ENCODE results near the gene IL1RAPL1.

- TF ChIP-seq, protein P1, sequence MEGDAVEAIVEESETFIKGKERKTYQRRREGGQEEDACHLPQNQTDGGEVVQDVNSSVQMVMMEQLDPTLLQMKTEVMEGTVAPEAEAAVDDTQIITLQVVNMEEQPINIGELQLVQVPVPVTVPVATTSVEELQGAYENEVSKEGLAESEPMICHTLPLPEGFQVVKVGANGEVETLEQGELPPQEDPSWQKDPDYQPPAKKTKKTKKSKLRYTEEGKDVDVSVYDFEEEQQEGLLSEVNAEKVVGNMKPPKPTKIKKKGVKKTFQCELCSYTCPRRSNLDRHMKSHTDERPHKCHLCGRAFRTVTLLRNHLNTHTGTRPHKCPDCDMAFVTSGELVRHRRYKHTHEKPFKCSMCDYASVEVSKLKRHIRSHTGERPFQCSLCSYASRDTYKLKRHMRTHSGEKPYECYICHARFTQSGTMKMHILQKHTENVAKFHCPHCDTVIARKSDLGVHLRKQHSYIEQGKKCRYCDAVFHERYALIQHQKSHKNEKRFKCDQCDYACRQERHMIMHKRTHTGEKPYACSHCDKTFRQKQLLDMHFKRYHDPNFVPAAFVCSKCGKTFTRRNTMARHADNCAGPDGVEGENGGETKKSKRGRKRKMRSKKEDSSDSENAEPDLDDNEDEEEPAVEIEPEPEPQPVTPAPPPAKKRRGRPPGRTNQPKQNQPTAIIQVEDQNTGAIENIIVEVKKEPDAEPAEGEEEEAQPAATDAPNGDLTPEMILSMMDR (IDR thresholded peaks at IDR 0.05; ENCODE audit: insufficient read depth, low read depth, low read length): no peak
- no peak for TF ChIP-seq EZH2 (IDR thresholded peaks at IDR 0.05; ENCODE audit: insufficient read depth, low read length)
These were observed 1247.1 kb downstream of the IL1RAPL1 start for GRCh38 chrX:29834311-29834710.
